Parathyroid adenoma (tissue), 2 donors: ENCODE measurements around the gene GAS7.

ENCODE experiments used
- H2AFZ ChIP-seq: fragments of 300-600 bp; sonication (generic); one replicate; pipeline ENCODE4 v1.7.0; 2017; ENCODE audit warnings: antibody characterized with exemption, mild to moderate bottlenecking
- H3K27ac ChIP-seq: fragments of 300-600 bp; sonication (generic); one replicate; pipeline ENCODE4 v1.7.0; 2017
- H3K27me3 ChIP-seq: fragments of 300-600 bp; sonication (generic); one replicate; pipeline ENCODE4 v1.7.0; 2017; ENCODE audit warnings: low read length; ENCODE audit not compliant: control insufficient read depth, insufficient read depth
- H3K36me3 ChIP-seq: fragments of 300-600 bp; sonication (generic); one replicate; pipeline ENCODE4 v1.7.0; 2017; ENCODE audit warnings: low read length; ENCODE audit not compliant: control insufficient read depth, insufficient read depth
- H3K4me1 ChIP-seq: fragments of 300-600 bp; sonication (generic); one replicate; pipeline ENCODE4 v1.7.0; 2017; ENCODE audit warnings: control low read depth
- H3K4me2 ChIP-seq: fragments of 300-600 bp; sonication (generic); one replicate; pipeline ENCODE4 v1.7.0; 2017; ENCODE audit warnings: low read length
- H3K4me3 ChIP-seq: fragments of 300-600 bp; sonication (generic); one replicate; pipeline ENCODE4 v1.7.0; 2017; ENCODE audit warnings: low read depth, low read length
- H3K79me2 ChIP-seq: fragments of 300-600 bp; sonication (generic); one replicate; pipeline ENCODE4 v1.7.0; 2017; ENCODE audit warnings: control low read depth
- H3K9ac ChIP-seq: fragments of 300-600 bp; sonication (generic); one replicate; pipeline ENCODE4 v1.7.0; 2017; ENCODE audit warnings: mild to moderate bottlenecking
- H3K9me3 ChIP-seq: fragments of 300-600 bp; sonication (generic); one replicate; pipeline ENCODE4 v1.7.0; 2017; ENCODE audit warnings: low read length; ENCODE audit not compliant: control insufficient read depth
- CTCF ChIP-seq: fragments of 300-600 bp; sonication (generic); IDR thresholded peaks from one replicate; pipeline ENCODE4 v1.7.0; 2017; ENCODE audit warnings: antibody characterized with exemption, mild to moderate bottlenecking
- donor health status: primary hyperparathyroidism.

The GAS7 gene

GRCh38 chr17:10135539-10136257, 62.7 kb downstream of the GAS7 start:
- H3K4me1 ChIP-seq: no peaks in the 10 kb centered on the region
- no peaks in the 10 kb centered on the region for H3K27me3 ChIP-seq
- no peak overlapping the region for H2AFZ ChIP-seq
- TF ChIP-seq CTCF: no peak
- no peaks in the 10 kb centered on the region for H3K9me3 ChIP-seq
- H3K4me3 ChIP-seq: no peak overlapping the region
- no peaks in the 10 kb centered on the region for H3K36me3 ChIP-seq
- no peak overlapping the region for H3K9ac ChIP-seq
- no peak overlapping the region for H3K27ac ChIP-seq
- H3K4me2 ChIP-seq: no peak overlapping the region
- H3K79me2 ChIP-seq: no peaks in the 10 kb centered on the region

GRCh38 chr17:10130677-10131076, 67.7 kb downstream of the GAS7 start:
- H3K9me3 ChIP-seq: no peaks in the 10 kb centered on the region
- no peak overlapping the region for H3K4me3 ChIP-seq
- H3K27ac ChIP-seq: no peak overlapping the region
- no peaks in the 10 kb centered on the region for H3K79me2 ChIP-seq
- no peak overlapping the region for H3K4me2 ChIP-seq
- no peak for TF ChIP-seq CTCF
- no peaks in the 10 kb centered on the region for H3K27me3 ChIP-seq
- H3K36me3 ChIP-seq: no peaks in the 10 kb centered on the region
- H3K4me1 ChIP-seq: no peaks in the 10 kb centered on the region
- H2AFZ ChIP-seq: no peak overlapping the region
- no peak overlapping the region for H3K9ac ChIP-seq

GRCh38 chr17:10130263-10130662, 68.1 kb downstream of the GAS7 start:
- H3K27me3 ChIP-seq: no peaks in the 10 kb centered on the region
- no peak overlapping the region for H3K4me3 ChIP-seq
- TF ChIP-seq CTCF: no peak
- H3K9ac ChIP-seq: no peak overlapping the region
- no peak overlapping the region for H2AFZ ChIP-seq
- no peak overlapping the region for H3K27ac ChIP-seq
- H3K4me1 ChIP-seq: no peaks in the 10 kb centered on the region
- H3K36me3 ChIP-seq: no peaks in the 10 kb centered on the region
- H3K79me2 ChIP-seq: no peaks in the 10 kb centered on the region
- no peak overlapping the region for H3K4me2 ChIP-seq
- H3K9me3 ChIP-seq: no peaks in the 10 kb centered on the region

- Histone ChIP-seq H3K27ac (no peak overlapping the region), H3K9ac (no peak overlapping the region), H2AFZ (no peak overlapping the region), H3K4me3 (no peak overlapping the region), H3K79me2 (no peaks in the 10 kb centered on the region), H3K36me3 (no peaks in the 10 kb centered on the region), H3K4me2 (no peak overlapping the region), H3K27me3 (no peaks in the 10 kb centered on the region), H3K9me3 (no peaks in the 10 kb centered on the region), H3K4me1 (no peaks in the 10 kb centered on the region)
- no peak for TF ChIP-seq CTCF
Observed at GRCh38 chr17:10127819-10128425, 70.5 kb downstream of the GAS7 start.
